ENCODE results near the gene ARHGAP29. TPM values are rescaled to one million over a fixed set of nuclear protein-coding genes. Genes with fewer than 3 reads are reported as not detected.

ARHGAP29 gene
- total and polyA plus RNA-seq, 2 experiments from 2014 or later: 4.6 to 6.9 TPM

- no peak overlapping the region for H3K4me2 ChIP-seq
- Mint-ChIP-seq H3K9me3 (no peaks in the 10 kb centered on the region), H3K4me3 (no peak overlapping the region), H3K36me3 (ENCODE audit: low read depth) (no peaks in the 10 kb centered on the region), H3K27me3 (ENCODE audit: insufficient read depth, low read depth, poor library complexity) (no peaks in the 10 kb centered on the region), H3K27ac (no peak overlapping the region), H3K4me1 (no peaks in the 10 kb centered on the region)
- H3K4me1 ChIP-seq (ENCODE audit: insufficient read depth): no peaks in the 10 kb centered on the region
- H3F3A ChIP-seq (replicated peaks; ENCODE audit: low read depth): no peaks in the 10 kb centered on the region
- no peaks in the 10 kb centered on the region for H3K9me2 ChIP-seq (ENCODE audit: insufficient read depth)
- H3K4me3 ChIP-seq: no peak overlapping the region
- no peaks in the 10 kb centered on the region for H3K36me3 ChIP-seq (ENCODE audit: insufficient read depth)
- H3K27ac ChIP-seq (ENCODE audit: low read depth): no peak overlapping the region
- H2AFZ ChIP-seq: no peak overlapping the region
- H4K20me1 ChIP-seq (replicated peaks; ENCODE audit: insufficient read depth): no peaks in the 10 kb centered on the region
- DNase-seq (ENCODE audit: low spot score) (no peak), ATAC-seq (no peak)
- H3K27me3 ChIP-seq (ENCODE audit: insufficient read depth): no peaks in the 10 kb centered on the region
- no peaks in the 10 kb centered on the region for H3K79me2 ChIP-seq (replicated peaks; ENCODE audit: insufficient read depth)
- TF ChIP-seq EZH2phosphoT487 (IDR thresholded peaks at IDR 0.05; ENCODE audit: unreplicated experiment): no peak
- no peak for TF ChIP-seq NANOG (IDR thresholded peaks at IDR 0.05; ENCODE audit: borderline replicate concordance)
- no peak for TF ChIP-seq POLR2AphosphoS5 (IDR thresholded peaks at IDR 0.05; ENCODE audit: low read depth)
- no peak for TF ChIP-seq EZH2 (IDR thresholded peaks at IDR 0.05; ENCODE audit: low read depth, unreplicated experiment)
- no peak for TF ChIP-seq CREB1 (CRISPR knock-in tag; IDR thresholded peaks at IDR 0.05; ENCODE audit: low read depth)
- no peak for TF ChIP-seq JUNB (IDR thresholded peaks at IDR 0.05; ENCODE audit: unreplicated experiment)
- no peak for TF ChIP-seq ZNF331 (CRISPR knock-in tag; IDR thresholded peaks at IDR 0.05; ENCODE audit: low read depth)
- TF ChIP-seq, protein P1, sequence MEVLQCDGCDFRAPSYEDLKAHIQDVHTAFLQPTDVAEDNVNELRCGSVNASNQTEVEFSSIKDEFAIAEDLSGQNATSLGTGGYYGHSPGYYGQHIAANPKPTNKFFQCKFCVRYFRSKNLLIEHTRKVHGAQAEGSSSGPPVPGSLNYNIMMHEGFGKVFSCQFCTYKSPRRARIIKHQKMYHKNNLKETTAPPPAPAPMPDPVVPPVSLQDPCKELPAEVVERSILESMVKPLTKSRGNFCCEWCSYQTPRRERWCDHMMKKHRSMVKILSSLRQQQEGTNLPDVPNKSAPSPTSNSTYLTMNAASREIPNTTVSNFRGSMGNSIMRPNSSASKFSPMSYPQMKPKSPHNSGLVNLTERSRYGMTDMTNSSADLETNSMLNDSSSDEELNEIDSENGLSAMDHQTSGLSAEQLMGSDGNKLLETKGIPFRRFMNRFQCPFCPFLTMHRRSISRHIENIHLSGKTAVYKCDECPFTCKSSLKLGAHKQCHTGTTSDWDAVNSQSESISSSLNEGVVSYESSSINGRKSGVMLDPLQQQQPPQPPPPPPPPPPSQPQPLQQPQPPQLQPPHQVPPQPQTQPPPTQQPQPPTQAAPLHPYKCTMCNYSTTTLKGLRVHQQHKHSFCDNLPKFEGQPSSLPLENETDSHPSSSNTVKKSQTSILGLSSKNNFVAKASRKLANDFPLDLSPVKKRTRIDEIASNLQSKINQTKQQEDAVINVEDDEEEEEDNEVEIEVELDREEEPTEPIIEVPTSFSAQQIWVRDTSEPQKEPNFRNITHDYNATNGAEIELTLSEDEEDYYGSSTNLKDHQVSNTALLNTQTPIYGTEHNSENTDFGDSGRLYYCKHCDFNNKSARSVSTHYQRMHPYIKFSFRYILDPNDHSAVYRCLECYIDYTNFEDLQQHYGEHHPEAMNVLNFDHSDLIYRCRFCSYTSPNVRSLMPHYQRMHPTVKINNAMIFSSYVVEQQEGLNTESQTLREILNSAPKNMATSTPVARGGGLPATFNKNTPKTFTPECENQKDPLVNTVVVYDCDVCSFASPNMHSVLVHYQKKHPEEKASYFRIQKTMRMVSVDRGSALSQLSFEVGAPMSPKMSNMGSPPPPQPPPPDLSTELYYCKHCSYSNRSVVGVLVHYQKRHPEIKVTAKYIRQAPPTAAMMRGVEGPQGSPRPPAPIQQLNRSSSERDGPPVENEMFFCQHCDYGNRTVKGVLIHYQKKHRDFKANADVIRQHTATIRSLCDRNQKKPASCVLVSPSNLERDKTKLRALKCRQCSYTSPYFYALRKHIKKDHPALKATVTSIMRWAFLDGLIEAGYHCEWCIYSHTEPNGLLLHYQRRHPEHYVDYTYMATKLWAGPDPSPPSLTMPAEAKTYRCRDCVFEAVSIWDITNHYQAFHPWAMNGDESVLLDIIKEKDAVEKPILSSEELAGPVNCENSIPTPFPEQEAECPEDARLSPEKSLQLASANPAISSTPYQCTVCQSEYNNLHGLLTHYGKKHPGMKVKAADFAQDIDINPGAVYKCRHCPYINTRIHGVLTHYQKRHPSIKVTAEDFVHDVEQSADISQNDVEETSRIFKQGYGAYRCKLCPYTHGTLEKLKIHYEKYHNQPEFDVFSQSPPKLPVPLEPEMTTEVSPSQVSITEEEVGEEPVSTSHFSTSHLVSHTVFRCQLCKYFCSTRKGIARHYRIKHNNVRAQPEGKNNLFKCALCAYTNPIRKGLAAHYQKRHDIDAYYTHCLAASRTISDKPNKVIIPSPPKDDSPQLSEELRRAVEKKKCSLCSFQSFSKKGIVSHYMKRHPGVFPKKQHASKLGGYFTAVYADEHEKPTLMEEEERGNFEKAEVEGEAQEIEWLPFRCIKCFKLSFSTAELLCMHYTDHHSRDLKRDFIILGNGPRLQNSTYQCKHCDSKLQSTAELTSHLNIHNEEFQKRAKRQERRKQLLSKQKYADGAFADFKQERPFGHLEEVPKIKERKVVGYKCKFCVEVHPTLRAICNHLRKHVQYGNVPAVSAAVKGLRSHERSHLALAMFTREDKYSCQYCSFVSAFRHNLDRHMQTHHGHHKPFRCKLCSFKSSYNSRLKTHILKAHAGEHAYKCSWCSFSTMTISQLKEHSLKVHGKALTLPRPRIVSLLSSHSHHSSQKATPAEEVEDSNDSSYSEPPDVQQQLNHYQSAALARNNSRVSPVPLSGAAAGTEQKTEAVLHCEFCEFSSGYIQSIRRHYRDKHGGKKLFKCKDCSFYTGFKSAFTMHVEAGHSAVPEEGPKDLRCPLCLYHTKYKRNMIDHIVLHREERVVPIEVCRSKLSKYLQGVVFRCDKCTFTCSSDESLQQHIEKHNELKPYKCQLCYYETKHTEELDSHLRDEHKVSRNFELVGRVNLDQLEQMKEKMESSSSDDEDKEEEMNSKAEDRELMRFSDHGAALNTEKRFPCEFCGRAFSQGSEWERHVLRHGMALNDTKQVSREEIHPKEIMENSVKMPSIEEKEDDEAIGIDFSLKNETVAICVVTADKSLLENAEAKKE (CRISPR knock-in tag; IDR thresholded peaks at IDR 0.05): no peak
- TF ChIP-seq, protein P2, sequence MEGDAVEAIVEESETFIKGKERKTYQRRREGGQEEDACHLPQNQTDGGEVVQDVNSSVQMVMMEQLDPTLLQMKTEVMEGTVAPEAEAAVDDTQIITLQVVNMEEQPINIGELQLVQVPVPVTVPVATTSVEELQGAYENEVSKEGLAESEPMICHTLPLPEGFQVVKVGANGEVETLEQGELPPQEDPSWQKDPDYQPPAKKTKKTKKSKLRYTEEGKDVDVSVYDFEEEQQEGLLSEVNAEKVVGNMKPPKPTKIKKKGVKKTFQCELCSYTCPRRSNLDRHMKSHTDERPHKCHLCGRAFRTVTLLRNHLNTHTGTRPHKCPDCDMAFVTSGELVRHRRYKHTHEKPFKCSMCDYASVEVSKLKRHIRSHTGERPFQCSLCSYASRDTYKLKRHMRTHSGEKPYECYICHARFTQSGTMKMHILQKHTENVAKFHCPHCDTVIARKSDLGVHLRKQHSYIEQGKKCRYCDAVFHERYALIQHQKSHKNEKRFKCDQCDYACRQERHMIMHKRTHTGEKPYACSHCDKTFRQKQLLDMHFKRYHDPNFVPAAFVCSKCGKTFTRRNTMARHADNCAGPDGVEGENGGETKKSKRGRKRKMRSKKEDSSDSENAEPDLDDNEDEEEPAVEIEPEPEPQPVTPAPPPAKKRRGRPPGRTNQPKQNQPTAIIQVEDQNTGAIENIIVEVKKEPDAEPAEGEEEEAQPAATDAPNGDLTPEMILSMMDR (conservative IDR thresholded peaks at IDR 0.05; ENCODE audit: low read depth in 2 of 2): no peak
- no peak for TF ChIP-seq REST (IDR thresholded peaks at IDR 0.05; ENCODE audit: unreplicated experiment)
- no peak for TF ChIP-seq STAT1 (IDR thresholded peaks at IDR 0.05; ENCODE audit: unreplicated experiment)
- no peak for TF ChIP-seq ZNF114 (CRISPR knock-in tag; IDR thresholded peaks at IDR 0.05)
- TF ChIP-seq, protein P3, sequence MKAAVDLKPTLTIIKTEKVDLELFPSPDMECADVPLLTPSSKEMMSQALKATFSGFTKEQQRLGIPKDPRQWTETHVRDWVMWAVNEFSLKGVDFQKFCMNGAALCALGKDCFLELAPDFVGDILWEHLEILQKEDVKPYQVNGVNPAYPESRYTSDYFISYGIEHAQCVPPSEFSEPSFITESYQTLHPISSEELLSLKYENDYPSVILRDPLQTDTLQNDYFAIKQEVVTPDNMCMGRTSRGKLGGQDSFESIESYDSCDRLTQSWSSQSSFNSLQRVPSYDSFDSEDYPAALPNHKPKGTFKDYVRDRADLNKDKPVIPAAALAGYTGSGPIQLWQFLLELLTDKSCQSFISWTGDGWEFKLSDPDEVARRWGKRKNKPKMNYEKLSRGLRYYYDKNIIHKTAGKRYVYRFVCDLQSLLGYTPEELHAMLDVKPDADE (IDR thresholded peaks at IDR 0.05): no peak
Observed at GRCh38 chr1:94284476-94284875, 47.1 kb upstream of the ARHGAP29 start.

Measured in GM23338 (cell line).